ENCODE results near the gene BCL7C.

DNA sequence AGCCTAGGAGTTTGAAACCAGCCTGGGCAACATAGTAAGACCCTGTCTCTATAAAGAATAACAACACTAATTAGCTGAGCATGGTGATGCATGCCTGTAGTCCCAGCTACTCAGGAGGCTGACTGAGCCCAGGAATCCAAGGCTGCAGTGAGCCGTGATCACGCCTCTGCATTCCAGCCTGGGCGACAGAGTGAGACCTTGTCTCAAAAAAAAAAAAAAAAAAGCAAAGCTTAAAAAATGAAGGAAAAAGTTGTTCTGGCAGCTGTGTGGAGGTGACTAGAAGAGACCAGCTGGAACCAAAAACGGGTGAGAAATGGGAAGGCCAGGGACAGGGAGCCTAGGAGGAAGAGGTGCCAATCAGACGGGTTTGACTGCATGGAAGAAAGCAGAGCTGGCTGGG is 4.2 kb downstream of the BCL7C start:
- TF ChIP-seq POLR2A (IDR thresholded peaks at IDR 0.05; ENCODE audit: low read length), result no peak
- no peak for TF ChIP-seq GATA1 (IDR thresholded peaks at IDR 0.05; ENCODE audit: low read depth, low read length)
